ENCODE measurements around the gene ZNF548. TPM values are rescaled to one million over a fixed set of nuclear protein-coding genes. Genes with fewer than 3 reads are reported as not detected.

ZNF548 gene
- 10.0 and 22.0 TPM in 2 replicates for total RNA-seq

DNA sequence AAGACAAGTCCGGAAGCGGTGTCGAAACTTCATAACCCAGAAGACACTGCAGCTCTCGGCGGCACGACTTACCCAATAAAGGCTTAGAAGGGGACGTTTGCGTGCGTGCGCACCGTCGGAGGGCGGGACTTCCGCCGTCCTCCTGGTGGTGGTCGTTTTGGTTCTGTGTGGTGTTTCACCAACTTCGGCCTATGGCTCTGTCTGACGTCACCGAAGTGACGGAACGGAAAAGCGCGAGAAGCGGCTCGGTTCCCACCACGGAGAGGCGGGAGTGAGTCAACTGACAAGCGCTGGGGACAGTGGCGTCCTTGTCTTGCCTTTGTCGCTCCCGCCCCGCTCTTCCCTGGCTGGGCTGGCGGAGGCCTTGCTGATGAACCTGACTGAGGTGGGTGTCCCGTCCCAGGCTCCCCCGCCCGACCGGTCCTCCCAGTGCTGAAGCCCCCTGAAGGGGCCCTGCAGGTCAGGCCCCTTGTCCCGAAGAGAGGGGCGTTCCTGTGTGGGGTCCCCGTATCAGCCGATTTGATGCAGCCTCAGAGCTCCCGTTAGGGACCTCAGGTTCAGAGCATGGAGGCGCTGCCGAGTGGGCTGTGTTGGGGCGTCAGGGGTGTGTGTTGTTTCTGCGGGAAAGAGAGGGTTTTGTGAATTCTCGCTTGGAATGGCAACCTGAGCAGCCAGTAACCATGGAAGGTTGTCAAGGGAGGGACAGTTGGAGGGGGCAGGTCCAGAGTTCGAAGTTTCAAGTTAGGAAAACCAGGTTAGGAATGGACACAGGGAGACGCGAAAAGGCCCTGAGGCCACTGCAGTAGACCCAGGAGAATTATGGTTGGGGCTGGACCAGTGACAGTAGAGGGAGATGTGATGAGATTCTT lies at the start of gene ZNF548:
ZNF548 (plus strand) TSS at position 125 of the 869 bp plus-strand sequence; CDS start at position 371, 246 bp downstream.

GRCh38 chr19:57350877-57351805 lies 38.5 kb upstream of the ZNF548 start, which contains the start of gene ZNF304:
Gene ZNF304, plus strand, starts transcription at chr19:57351271. Its CDS starts 394 bp downstream, at chr19:57351665.

DNA sequence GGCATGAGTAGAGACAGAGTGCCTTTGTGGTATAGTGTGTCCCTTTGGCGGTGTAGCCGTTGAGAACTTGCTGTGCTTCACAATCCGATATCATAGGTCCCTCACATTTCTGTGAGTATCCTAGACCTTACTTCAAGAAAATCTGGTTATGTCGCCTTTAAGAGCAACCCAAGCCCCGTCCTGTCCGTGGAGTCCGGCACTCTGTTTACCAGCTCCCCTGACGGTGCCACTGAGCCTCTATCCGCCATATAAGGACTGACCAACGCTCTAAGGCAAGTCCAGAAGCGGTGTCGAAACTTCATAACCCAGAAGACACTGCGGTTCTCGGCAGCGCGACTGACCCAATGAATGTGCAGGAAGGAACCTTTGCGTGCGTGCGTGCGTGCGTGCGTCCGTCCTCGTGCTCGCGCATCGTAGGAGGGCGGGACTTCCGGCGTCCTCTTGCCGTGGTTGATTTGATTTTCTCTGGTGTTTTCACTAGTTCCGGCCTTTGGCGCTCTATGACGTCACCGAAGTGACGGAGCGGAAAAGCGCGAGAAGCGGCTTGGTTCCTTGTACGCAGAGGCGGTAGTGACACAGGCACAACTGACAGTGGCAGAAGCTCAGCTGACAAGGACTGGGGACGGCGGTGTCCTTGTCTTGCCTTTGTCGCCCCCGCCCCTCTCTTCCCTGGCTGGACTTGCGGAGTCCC lies 26.5 kb upstream of the ZNF548 start, which contains the start of the genes TRAPPC2B and ZNF547:
TRAPPC2B (plus strand) TSS at position 555 of the 691 bp plus-strand sequence. CDS start 1,283 bp downstream, outside the sequence.
ZNF547 (plus strand) TSS at position 555 of the 691 bp plus-strand sequence. CDS start 5,005 bp downstream, outside the sequence.

GRCh38 chr19:57410877-57411671 lies 21.4 kb downstream of the ZNF548 start, which contains the start of gene ZNF17:
Gene ZNF17, plus strand, starts transcription at chr19:57411161. Its CDS starts 2,455 bp downstream, at chr19:57413616.

GRCh38 chr19:57435062-57435978 lies 45.7 kb downstream of the ZNF548 start, which contains the start of gene ZNF749:
Gene ZNF749, plus strand, starts transcription at chr19:57435325. Its CDS starts 254 bp downstream, at chr19:57435579.

Other genes starting within 250 kb of the ZNF548 start
- gene ZIM3, start 244.7 kb upstream of the ZNF548 start, total RNA-seq, result not detected in 2 replicates
- gene DUXA, start 222.4 kb upstream of the ZNF548 start, total RNA-seq, result not detected in 2 replicates
- gene ZNF264, start 198.4 kb upstream of the ZNF548 start, total RNA-seq, result 21.7 and 24.6 TPM in 2 replicates
- gene AURKC, start 158.8 kb upstream of the ZNF548 start, total RNA-seq, result not detected in 2 replicates
- gene ZNF805, start 149.2 kb upstream of the ZNF548 start, total RNA-seq, result 8.7 and 13.0 TPM in 2 replicates
- gene ZNF460, start 109.4 kb upstream of the ZNF548 start, total RNA-seq, result 33.8 and 44.1 TPM in 2 replicates
- 3.1 and 10.0 TPM in 2 replicates for gene ZNF543, start 69.4 kb upstream of the ZNF548 start, total RNA-seq
- 5.0 and 8.7 TPM in 2 replicates for gene ZNF304, start 38.6 kb upstream of the ZNF548 start, total RNA-seq
- 6.3 and 12.5 TPM in 2 replicates for gene TRAPPC2B, start 26.3 kb upstream of the ZNF548 start, total RNA-seq
- gene ZNF547, start 26.3 kb upstream of the ZNF548 start, total RNA-seq, result 3.1 and 5.0 TPM in 2 replicates
- 2.9 and 4.0 TPM in 2 replicates for gene ZNF17, start 21.3 kb downstream of the ZNF548 start, total RNA-seq
- gene ZNF749, start 45.5 kb downstream of the ZNF548 start, total RNA-seq, result 2.9 and 5.0 TPM in 2 replicates
- 0.16 TPM in 1 of 2 replicates, not detected in the other for gene VN1R1, start 67.3 kb downstream of the ZNF548 start, total RNA-seq
- gene ZNF772, start 87.7 kb downstream of the ZNF548 start, total RNA-seq, result 13.4 and 18.8 TPM in 2 replicates
- 6.6 and 17.0 TPM in 2 replicates for gene ZNF419, start 97.9 kb downstream of the ZNF548 start, total RNA-seq
- 15.4 and 21.5 TPM in 2 replicates for gene ZNF773, start 110.1 kb downstream of the ZNF548 start, total RNA-seq
- 3.6 and 4.2 TPM in 2 replicates for gene ZNF549, start 137.5 kb downstream of the ZNF548 start, total RNA-seq
- gene ZNF550, start 170.0 kb downstream of the ZNF548 start, total RNA-seq, result 10.1 and 12.8 TPM in 2 replicates
- gene ZNF416, start 189.1 kb downstream of the ZNF548 start, total RNA-seq, result 4.0 and 8.1 TPM in 2 replicates
- 6.3 and 7.9 TPM in 2 replicates for gene ZIK1, start 194.3 kb downstream of the ZNF548 start, total RNA-seq
- 0.49 and 11.7 TPM in 2 replicates for gene ZNF530, start 210.0 kb downstream of the ZNF548 start, total RNA-seq
- 12.8 and 23.3 TPM in 2 replicates for gene ZNF134, start 224.4 kb downstream of the ZNF548 start, total RNA-seq
- gene ZNF211, start 243.3 kb downstream of the ZNF548 start, total RNA-seq, result 3.8 and 7.0 TPM in 2 replicates

Data from cardiac atrium fibroblast (primary cell).